Liver (tissue), 9 donors: ENCODE measurements around the gene THAP4. TPM values are rescaled to one million over a fixed set of nuclear protein-coding genes. Genes with fewer than 3 reads are reported as not detected.

Experiments
- DNase-seq: peaks from one replicate; pipeline ENCODE4 v3.0.0-alpha.2; 2017; ENCODE audit warnings: low spot score
- H3K27ac ChIP-seq, 2 donors: one replicate each; pipeline ENCODE4 v1.7.0; 2013; ENCODE audit warnings: inconsistent platforms in 2 of 2, low read length in 2 of 2, control low read depth in 1 of 2, low read depth in 1 of 2, mild to moderate bottlenecking in 1 of 2
- H3K27me3 ChIP-seq, 4 donors: one replicate each; pipeline versions ENCODE4 v1.6.1 to v1.7.0; 2013; ENCODE audit warnings: low read length in 3 of 4, inconsistent platforms in 1 of 4, mild to moderate bottlenecking in 1 of 4, moderate library complexity in 1 of 4; ENCODE audit not compliant: control insufficient read depth in 4 of 4, insufficient read depth in 4 of 4
- H3K36me3 ChIP-seq, 4 donors: one replicate each; pipeline versions ENCODE4 v1.6.1 to v1.7.0; 2013; ENCODE audit warnings: low read length in 3 of 4, mild to moderate bottlenecking in 3 of 4, low read depth in 1 of 4, moderate library complexity in 1 of 4; ENCODE audit not compliant: control insufficient read depth in 4 of 4, insufficient read depth in 3 of 4
- H3K4me1 ChIP-seq, 4 donors: one replicate each; pipeline versions ENCODE4 v1.6.1 to v1.7.0; 2013; ENCODE audit warnings: low read length in 3 of 4, mild to moderate bottlenecking in 3 of 4, moderate library complexity in 1 of 4; ENCODE audit not compliant: control insufficient read depth in 4 of 4, insufficient read depth in 4 of 4
- H3K4me3 ChIP-seq, 3 donors: one replicate each; pipeline versions ENCODE4 v1.6.1 to v1.7.0; 2013; ENCODE audit warnings: low read length in 3 of 3, control low read depth in 1 of 3, low read depth in 1 of 3, mild to moderate bottlenecking in 1 of 3
- H3K9ac ChIP-seq, 2 donors: one replicate each; pipeline ENCODE4 v1.7.0; 2013; ENCODE audit warnings: low read length in 2 of 2, mild to moderate bottlenecking in 2 of 2, moderate library complexity in 2 of 2, control low read depth in 1 of 2, low read depth in 1 of 2
- H3K9me3 ChIP-seq, 4 donors: one replicate each; pipeline versions ENCODE4 v1.6.1 to v1.7.0; 2013; ENCODE audit warnings: low read length in 3 of 4; ENCODE audit not compliant: control insufficient read depth in 4 of 4
- ATF3 ChIP-seq: IDR thresholded peaks from 2 replicates; pipeline ENCODE4 v1.6.1; 2016; ENCODE audit warnings: antibody characterized with exemption
- CTCF ChIP-seq: fragments of 150-350 bp; IDR thresholded peaks from 2 replicates; pipeline ENCODE4 v1.5.1; 2017; ENCODE audit warnings: improper control_type of control experiment, low read depth, low read length; ENCODE audit not compliant: missing input control
- EGR1 ChIP-seq, 2 donors: IDR thresholded peaks; 2 replicates each; pipeline ENCODE4 v1.6.1; 2016 to 2018; ENCODE audit warnings: antibody characterized with exemption in 2 of 2, low read depth in 2 of 2
- FOXA1 ChIP-seq: IDR thresholded peaks from 2 replicates; pipeline ENCODE4 v1.6.1; 2016; ENCODE audit warnings: antibody characterized with exemption
- FOXA2 ChIP-seq: IDR thresholded peaks from 2 replicates; pipeline ENCODE4 v1.6.1; 2016; ENCODE audit warnings: antibody characterized with exemption
- GABPA ChIP-seq, 2 donors: IDR thresholded peaks in 1 of 2; conservative IDR thresholded peaks in 1 of 2; 2 replicates each; pipeline ENCODE4 v1.6.1; 2016; ENCODE audit warnings: antibody characterized with exemption in 2 of 2, mild to moderate bottlenecking in 1 of 2, moderate library complexity in 1 of 2
- HNF4A ChIP-seq, 2 donors: conservative IDR thresholded peaks; 2 replicates each; pipeline ENCODE4 v1.6.1; 2016; ENCODE audit warnings: antibody characterized with exemption in 2 of 2, mild to moderate bottlenecking in 2 of 2
- HNF4G ChIP-seq: IDR thresholded peaks from 2 replicates; pipeline ENCODE4 v1.6.1; 2016; ENCODE audit warnings: antibody characterized with exemption
- MAX ChIP-seq: IDR thresholded peaks from 2 replicates; pipeline ENCODE4 v1.6.1; 2016; ENCODE audit warnings: antibody characterized with exemption
- NR2F2 ChIP-seq: IDR thresholded peaks from 2 replicates; pipeline ENCODE4 v1.6.1; 2016; ENCODE audit warnings: antibody characterized with exemption
- RXRA ChIP-seq, 2 donors: IDR thresholded peaks; 2 replicates each; pipeline ENCODE4 v1.6.1; 2017 to 2018; ENCODE audit warnings: antibody characterized with exemption in 2 of 2, mild to moderate bottlenecking in 1 of 2
- SP1 ChIP-seq: IDR thresholded peaks from 2 replicates; pipeline ENCODE4 v1.6.1; 2018; ENCODE audit warnings: antibody characterized with exemption, mild to moderate bottlenecking
- TAF1 ChIP-seq: conservative IDR thresholded peaks from 2 replicates; pipeline ENCODE4 v1.6.1; 2016; ENCODE audit warnings: antibody characterized with exemption, mild to moderate bottlenecking
- YY1 ChIP-seq: IDR thresholded peaks from 2 replicates; pipeline ENCODE4 v1.6.1; 2016; ENCODE audit warnings: antibody characterized with exemption, mild to moderate bottlenecking
- ZBTB33 ChIP-seq: IDR thresholded peaks from 2 replicates; pipeline ENCODE4 v1.6.1; 2016; ENCODE audit warnings: antibody characterized with exemption
- WGBS: extraction: QIAGEN DNeasy Blood & Tissue Kit; methylation state at CpG from one replicate; pipeline ENCODE4 v1.1.7; 2013; 5-methylcytosine and 5-hydroxymethylcytosine counted together
- polyA plus RNA-seq, 2 donors: library from polyadenylated mRNA; stranded (reverse) in 1 of 2; unstranded in 1 of 2; fragments of 200-250 nt in 1 of 2; fragments of >200 nt in 1 of 2; fragmentation: Nextera tagmentation in 1 of 2; extraction: Ambion mirVana in 1 of 2; gene quantifications; one replicate each; pipeline versions ENCODE4 v1.2.1 to v1.2.3, GENCODE V29; 2013 to 2015
- total RNA-seq, 2 donors: library from RNA; depleted of rRNA; stranded (reverse); fragments of >200 nt; gene quantifications; one replicate each; pipeline ENCODE4 v1.2.3, GENCODE V29; 2014
- TF ChIP-seq, protein P1 (sequence below): IDR thresholded peaks from 2 replicates; pipeline ENCODE4 v1.6.1; 2016; ENCODE audit warnings: antibody characterized with exemption, mild to moderate bottlenecking
- donor health status: healthy.
- donor health status: healthy.
- donor health status: healthy.
- donor health status: healthy.
- donor health status: healthy.

The THAP4 gene
- total and polyA plus RNA-seq, 4 donors: 16.8 to 33.1 (median 22.7) TPM

GRCh38 chr2:241540401-241540770, 96.6 kb downstream of the THAP4 start:
- Histone ChIP-seq H3K9me3 (peaks cover 0 to 1% (median 0%) of the 10 kb centered on the region in 4 donors), H3K36me3 (no peaks in the 10 kb centered on the region), H3K4me1 (peaks cover 5 to 7% (median 6%) of the 10 kb centered on the region in 4 donors), H3K27me3 (peaks cover 0 to 3% (median under 1%) of the 10 kb centered on the region in 4 donors), H3K4me3 (no peak overlapping the region), H3K9ac (no peak overlapping the region), H3K27ac (no peak overlapping the region)
- no peak for DNase-seq
- TF ChIP-seq, protein P1, sequence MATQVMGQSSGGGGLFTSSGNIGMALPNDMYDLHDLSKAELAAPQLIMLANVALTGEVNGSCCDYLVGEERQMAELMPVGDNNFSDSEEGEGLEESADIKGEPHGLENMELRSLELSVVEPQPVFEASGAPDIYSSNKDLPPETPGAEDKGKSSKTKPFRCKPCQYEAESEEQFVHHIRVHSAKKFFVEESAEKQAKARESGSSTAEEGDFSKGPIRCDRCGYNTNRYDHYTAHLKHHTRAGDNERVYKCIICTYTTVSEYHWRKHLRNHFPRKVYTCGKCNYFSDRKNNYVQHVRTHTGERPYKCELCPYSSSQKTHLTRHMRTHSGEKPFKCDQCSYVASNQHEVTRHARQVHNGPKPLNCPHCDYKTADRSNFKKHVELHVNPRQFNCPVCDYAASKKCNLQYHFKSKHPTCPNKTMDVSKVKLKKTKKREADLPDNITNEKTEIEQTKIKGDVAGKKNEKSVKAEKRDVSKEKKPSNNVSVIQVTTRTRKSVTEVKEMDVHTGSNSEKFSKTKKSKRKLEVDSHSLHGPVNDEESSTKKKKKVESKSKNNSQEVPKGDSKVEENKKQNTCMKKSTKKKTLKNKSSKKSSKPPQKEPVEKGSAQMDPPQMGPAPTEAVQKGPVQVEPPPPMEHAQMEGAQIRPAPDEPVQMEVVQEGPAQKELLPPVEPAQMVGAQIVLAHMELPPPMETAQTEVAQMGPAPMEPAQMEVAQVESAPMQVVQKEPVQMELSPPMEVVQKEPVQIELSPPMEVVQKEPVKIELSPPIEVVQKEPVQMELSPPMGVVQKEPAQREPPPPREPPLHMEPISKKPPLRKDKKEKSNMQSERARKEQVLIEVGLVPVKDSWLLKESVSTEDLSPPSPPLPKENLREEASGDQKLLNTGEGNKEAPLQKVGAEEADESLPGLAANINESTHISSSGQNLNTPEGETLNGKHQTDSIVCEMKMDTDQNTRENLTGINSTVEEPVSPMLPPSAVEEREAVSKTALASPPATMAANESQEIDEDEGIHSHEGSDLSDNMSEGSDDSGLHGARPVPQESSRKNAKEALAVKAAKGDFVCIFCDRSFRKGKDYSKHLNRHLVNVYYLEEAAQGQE: no peak
- TF ChIP-seq HNF4G (no peak), SP1 (no peak), CTCF (no peak), FOXA2 (no peak), HNF4A (conservative IDR thresholded peaks at IDR 0.05) (no peak)
- WGBS: 81% methylated on average over 10 of the region's 10 CpGs

GRCh38 chr2:241539616-241540374, 97.2 kb downstream of the THAP4 start:
- TF ChIP-seq RXRA (IDR thresholded peaks at IDR 0.05): no peak
- TF ChIP-seq EGR1 (IDR thresholded peaks at IDR 0.05; ENCODE audit: low read depth in 2 of 2): no peak
- TF ChIP-seq, protein P1: no peak
- no peak for TF ChIP-seq MAX
- TF ChIP-seq HNF4G: no peak
- TF ChIP-seq YY1: no peak
- TF ChIP-seq SP1: no peak
- no peak for TF ChIP-seq HNF4A (conservative IDR thresholded peaks at IDR 0.05)
- TF ChIP-seq TAF1: no peak
- TF ChIP-seq FOXA2: no peak
- no peak for TF ChIP-seq GABPA (IDR thresholded peaks at IDR 0.05 in 1 of 2, conservative IDR thresholded peaks at IDR 0.05 in 1 of 2)
- no peak for TF ChIP-seq FOXA1
- TF ChIP-seq ATF3: no peak
- no peak for TF ChIP-seq CTCF
- TF ChIP-seq ZBTB33: no peak
- no peak for TF ChIP-seq NR2F2
- H3K36me3 ChIP-seq: no peaks in the 10 kb centered on the region
- peaks cover 0 to 1% (median 0%) of the 10 kb centered on the region in 4 donors for H3K9me3 ChIP-seq
- DNase-seq: no peak
- WGBS: 97% methylated on average over 11 of the region's 11 CpGs
- peaks cover 5 to 7% (median 6%) of the 10 kb centered on the region in 4 donors for H3K4me1 ChIP-seq
- H3K4me3 ChIP-seq: no peak overlapping the region
- peaks cover 0 to 3% (median under 1%) of the 10 kb centered on the region in 4 donors for H3K27me3 ChIP-seq
- no peak overlapping the region for H3K9ac ChIP-seq
- H3K27ac ChIP-seq: no peak overlapping the region
